Measurements from ENCODE around the gene LBH. TPM values are rescaled to one million over a fixed set of nuclear protein-coding genes. Genes with fewer than 3 reads are reported as not detected.

LBH gene
- total RNA-seq, 4 donors from 2014 or later, result 13.4 to 72.0 (median 42.6) TPM

DNA sequence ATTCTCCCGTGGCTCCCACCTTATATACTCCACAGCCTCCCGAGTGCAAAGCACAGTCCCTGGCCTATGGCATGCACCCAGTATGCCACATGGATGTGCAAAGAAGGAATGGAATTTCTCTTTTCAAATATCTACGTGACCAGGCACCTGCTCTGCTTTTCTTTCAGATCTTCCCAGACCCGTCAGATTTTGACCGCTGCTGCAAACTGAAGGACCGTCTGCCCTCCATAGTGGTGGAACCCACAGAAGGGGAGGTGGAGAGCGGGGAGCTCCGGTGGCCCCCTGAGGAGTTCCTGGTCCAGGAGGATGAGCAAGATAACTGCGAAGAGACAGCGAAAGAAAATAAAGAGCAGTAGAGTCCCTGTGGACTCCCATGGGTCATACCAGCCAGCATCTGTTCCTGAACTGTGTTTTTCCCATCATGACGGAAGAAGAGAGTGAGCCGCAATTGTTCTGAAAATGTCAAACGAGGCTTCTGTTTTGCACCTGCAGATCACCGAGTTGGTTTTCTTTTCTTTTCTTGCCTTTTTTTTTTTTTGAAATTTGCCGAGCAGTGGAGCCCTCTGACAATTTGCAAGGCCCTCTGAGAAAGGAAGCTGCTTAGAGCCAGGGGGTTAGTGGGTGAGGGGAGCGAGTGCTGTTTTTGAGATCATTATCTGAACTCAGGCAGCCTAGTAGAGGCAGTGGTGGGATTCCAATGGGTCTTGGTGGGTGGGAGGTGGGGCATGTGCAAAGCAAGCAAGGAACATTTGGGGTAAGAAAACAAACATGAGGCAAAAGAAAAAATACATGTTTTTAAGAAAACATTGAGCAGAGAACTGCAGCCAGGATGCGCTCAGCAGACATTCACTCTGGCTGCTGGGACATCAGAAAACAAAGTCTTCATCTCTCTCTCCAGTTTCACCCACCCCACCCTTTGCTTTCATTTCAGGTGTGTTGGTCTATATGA lies 26.2 kb downstream of the LBH start:
- no peak overlapping the region for H3K4me3 ChIP-seq (ENCODE audit: low read depth, poor library complexity, severe bottlenecking)
- no peak for DNase-seq (ENCODE audit: low spot score in 2 of 2)
- intact Hi-C loops (cut with DNase I; ENCODE audit: low total_unique reads), result no loop called here
- WGBS, 2 donors, result 92 to 94% methylated on average over 17 of the region's 17 CpGs
- TF ChIP-seq POLR2A (IDR thresholded peaks at IDR 0.05), result no peak
- TF ChIP-seq CTCF (IDR thresholded peaks at IDR 0.05), result no peak

- no peak overlapping the region for H3K4me3 ChIP-seq (ENCODE audit: low read depth, poor library complexity, severe bottlenecking)
- DNase-seq (ENCODE audit: low spot score in 2 of 2), result no peak
- intact Hi-C loops (cut with DNase I; ENCODE audit: low total_unique reads), result loop anchor here (1.0 kb wide), 1 partner anchor 44 kb away; no protein-coding TSS in a partner anchor
- TF ChIP-seq POLR2A (IDR thresholded peaks at IDR 0.05) (no peak), CTCF (IDR thresholded peaks at IDR 0.05) (no peak)
- WGBS, 2 donors, result 94 to 95% methylated on average over 16 of the region's 16 CpGs
These were observed 27.7 kb downstream of the LBH start for GRCh38 chr2:30259071-30259470.

DNA sequence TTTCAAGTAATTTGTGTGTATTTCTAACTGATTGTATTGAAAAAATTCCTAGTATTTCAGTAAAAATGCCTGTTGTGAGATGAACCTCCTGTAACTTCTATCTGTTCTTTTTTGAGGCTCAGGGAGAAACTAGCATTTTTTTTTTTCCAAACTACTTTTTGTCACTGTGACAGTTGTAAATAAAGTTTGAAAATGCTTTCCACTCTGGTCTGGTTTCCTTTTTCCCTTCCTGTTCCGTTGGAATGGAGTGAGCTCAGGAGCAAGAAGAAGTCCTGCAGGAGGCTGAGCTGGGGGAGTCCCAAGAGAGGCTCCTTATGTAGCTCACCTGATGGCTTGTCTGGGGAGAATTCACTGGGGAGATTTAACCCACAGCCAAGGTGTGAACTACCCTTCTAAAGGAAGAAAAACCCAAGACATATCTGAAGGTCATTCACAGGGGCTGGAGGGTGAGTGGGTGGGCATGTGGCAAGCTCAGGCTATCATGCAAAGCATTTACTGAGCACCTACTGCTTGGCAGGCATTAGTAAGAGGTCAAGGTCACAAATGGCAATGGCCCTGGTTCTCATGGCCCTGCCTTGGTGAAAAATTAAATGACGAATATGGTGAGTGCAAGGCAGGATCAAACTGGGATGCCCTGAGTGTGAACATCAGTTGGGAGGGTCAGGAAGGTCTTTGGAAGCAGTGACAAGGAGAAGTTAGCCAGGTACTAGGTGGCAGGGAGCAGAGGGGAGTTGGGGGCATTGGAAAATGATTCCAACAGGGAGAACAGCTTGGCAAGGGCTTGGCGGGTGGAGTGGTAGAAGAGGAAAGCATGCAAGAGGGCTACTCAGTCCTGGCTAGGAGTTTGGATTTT lies 28.7 kb downstream of the LBH start:
- no peak overlapping the region for H3K4me3 ChIP-seq (ENCODE audit: low read depth, poor library complexity, severe bottlenecking)
- TF ChIP-seq POLR2A (IDR thresholded peaks at IDR 0.05) (no peak), CTCF (IDR thresholded peaks at IDR 0.05) (no peak)
- no peak for DNase-seq (ENCODE audit: low spot score in 2 of 2)
- 81 to 89% methylated on average over 3 of the region's 3 CpGs for WGBS, 2 donors
- intact Hi-C loops (cut with DNase I; ENCODE audit: low total_unique reads), result loop anchor here (1.0 kb wide), 1 partner anchor 43 kb away; no protein-coding TSS in a partner anchor

DNA sequence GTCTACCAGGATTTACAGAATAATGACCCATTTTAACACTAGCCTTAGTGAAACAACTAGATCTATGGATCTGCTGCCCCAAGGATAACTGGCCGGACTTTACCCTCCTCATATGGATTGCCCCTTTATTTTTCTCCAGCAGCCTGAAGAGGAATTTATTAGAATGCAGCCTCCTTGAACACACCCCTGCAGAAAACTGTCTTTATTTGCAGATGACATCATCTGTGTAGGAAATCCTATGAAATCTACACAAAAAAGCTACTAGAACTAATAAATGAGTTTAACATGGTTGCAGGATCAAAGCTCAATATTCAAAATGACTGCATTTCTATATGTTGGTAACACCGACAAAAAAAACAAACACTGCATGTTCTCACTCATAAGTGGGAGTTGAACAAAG lies 29.6 kb downstream of the LBH start:
- H3K4me3 ChIP-seq (ENCODE audit: low read depth, poor library complexity, severe bottlenecking), result no peak overlapping the region
- DNase-seq (ENCODE audit: low spot score in 2 of 2), result peak in 1 of 2 donors; percentile 3
- intact Hi-C loops (cut with DNase I; ENCODE audit: low total_unique reads), result no loop called here
- WGBS, 2 donors, result 75 to 81% methylated on average over 2 of the region's 2 CpGs
- TF ChIP-seq POLR2A (IDR thresholded peaks at IDR 0.05) (no peak), CTCF (IDR thresholded peaks at IDR 0.05) (no peak)

GRCh38 chr2:30261695-30262211 lies 30.4 kb downstream of the LBH start:
- H3K4me3 ChIP-seq (ENCODE audit: low read depth, poor library complexity, severe bottlenecking), result no peak overlapping the region
- DNase-seq (ENCODE audit: low spot score in 2 of 2), result no peak
- TF ChIP-seq POLR2A (IDR thresholded peaks at IDR 0.05) (no peak), CTCF (IDR thresholded peaks at IDR 0.05) (no peak)
- intact Hi-C loops (cut with DNase I; ENCODE audit: low total_unique reads), result no loop called here

All from lower leg skin (tissue), 4 donors.